ENCODE measurements around the gene IGFLR1.
"Not testable (repeated sequence)": the region's sequence is repeated elsewhere in the genome, so short reads cannot be mapped to it uniquely, and the experiment has no call there.

Gene IGFLR1

GRCh38 chr19:35704218-35704617, 38.0 kb downstream of the IGFLR1 start, which contains the start of gene ZBTB32:
Gene ZBTB32, plus strand, starts transcription at chr19:35704558. Its CDS starts 10,069 bp downstream, at chr19:35714627.
- peak; percentile 81 for DNase-seq (ENCODE audit: low spot score)

GRCh38 chr19:35703343-35703742, 38.9 kb downstream of the IGFLR1 start:
- no peak for DNase-seq (ENCODE audit: low spot score)

- peak; percentile 99 for DNase-seq (ENCODE audit: low spot score)
Observed at GRCh38 chr19:35702223-35703012, 39.8 kb downstream of the IGFLR1 start.

GRCh38 chr19:35696835-35697234, 45.4 kb downstream of the IGFLR1 start:
- no peak for DNase-seq (ENCODE audit: low spot score)

- DNase-seq (ENCODE audit: low spot score), result no peak
Observed at GRCh38 chr19:35695895-35696422, 46.3 kb downstream of the IGFLR1 start.

GRCh38 chr19:35693835-35694599, 48.2 kb downstream of the IGFLR1 start:
- peak; percentile 90 for DNase-seq (ENCODE audit: low spot score)

- DNase-seq (ENCODE audit: low spot score), result no peak
Observed at GRCh38 chr19:35693422-35693821, 48.8 kb downstream of the IGFLR1 start.

GRCh38 chr19:35692010-35692409, 50.2 kb downstream of the IGFLR1 start:
- DNase-seq (ENCODE audit: low spot score), result no peak

- DNase-seq (ENCODE audit: low spot score), result not testable (repeated sequence)
Observed at GRCh38 chr19:35691106-35691505, 51.1 kb downstream of the IGFLR1 start.

GRCh38 chr19:35689836-35690235, 52.4 kb downstream of the IGFLR1 start:
- DNase-seq (ENCODE audit: low spot score), result peak; percentile 32

All from AG08395 (cell line).